Stimulated activated memory B cell treated with anti-CD40 and anti-IgM and Interleukin-4, amounts not matched to agents 10 μg/mL and 1 μg/mL and 100 μg/mL, for 72 hours (primary cell): Measurements from ENCODE around the gene KTN1.
A peak's percentile ranks its signal among the peaks of the same experiment; 100 is the strongest.

ENCODE experiments used
- ATAC-seq: fragments of 150-1000 bp; cut with Tn5 transposase; 2 replicates; pipeline ENCODE4 v1.10.0; 2021
- H3K27ac Mint-ChIP-seq: one replicate; pipeline ENCODE4 v1.8.0; 2022; ENCODE audit warnings: mild to moderate bottlenecking, mixed read lengths
- H3K27me3 Mint-ChIP-seq: one replicate; pipeline ENCODE4 v1.8.0; 2022; ENCODE audit warnings: mixed read lengths
- H3K36me3 Mint-ChIP-seq: one replicate; pipeline ENCODE4 v1.8.0; 2022; ENCODE audit warnings: mixed read lengths
- H3K4me1 Mint-ChIP-seq: one replicate; pipeline ENCODE4 v1.8.0; 2022; ENCODE audit warnings: mixed read lengths
- H3K4me3 Mint-ChIP-seq: one replicate; pipeline ENCODE4 v1.8.0; 2022; ENCODE audit warnings: mild to moderate bottlenecking, moderate library complexity, mixed read lengths
- H3K9me3 Mint-ChIP-seq: one replicate; pipeline ENCODE4 v1.8.0; 2022; ENCODE audit warnings: mixed read lengths

KTN1 gene

DNA sequence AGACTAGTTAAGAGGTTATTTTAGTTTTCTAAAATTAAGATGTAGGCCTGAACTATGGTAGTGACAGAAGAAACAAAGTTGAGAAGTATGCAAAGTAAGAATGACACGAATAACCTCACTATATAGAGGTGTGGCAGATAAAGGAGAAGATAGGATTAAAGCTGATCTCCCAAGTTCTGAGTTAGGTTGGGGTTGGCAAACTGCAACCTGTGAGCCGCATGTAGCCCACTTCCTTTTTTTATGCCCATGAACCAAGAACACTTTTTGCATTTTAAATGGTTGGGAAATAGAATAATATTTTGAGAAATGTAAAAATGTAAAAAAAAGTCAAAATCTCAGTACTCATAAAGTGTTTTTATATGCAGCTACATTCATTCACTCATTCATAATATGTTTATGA is 34.3 kb downstream of the KTN1 start:
- no peaks in the 10 kb centered on the region for H3K9me3 Mint-ChIP-seq
- peaks cover 68% of the 10 kb centered on the region for H3K36me3 Mint-ChIP-seq
- H3K4me3 Mint-ChIP-seq = no peak overlapping the region
- no peak for ATAC-seq
- H3K27me3 Mint-ChIP-seq = no peaks in the 10 kb centered on the region
- peaks cover 25% of the 10 kb centered on the region for H3K4me1 Mint-ChIP-seq
- no peak overlapping the region for H3K27ac Mint-ChIP-seq

DNA sequence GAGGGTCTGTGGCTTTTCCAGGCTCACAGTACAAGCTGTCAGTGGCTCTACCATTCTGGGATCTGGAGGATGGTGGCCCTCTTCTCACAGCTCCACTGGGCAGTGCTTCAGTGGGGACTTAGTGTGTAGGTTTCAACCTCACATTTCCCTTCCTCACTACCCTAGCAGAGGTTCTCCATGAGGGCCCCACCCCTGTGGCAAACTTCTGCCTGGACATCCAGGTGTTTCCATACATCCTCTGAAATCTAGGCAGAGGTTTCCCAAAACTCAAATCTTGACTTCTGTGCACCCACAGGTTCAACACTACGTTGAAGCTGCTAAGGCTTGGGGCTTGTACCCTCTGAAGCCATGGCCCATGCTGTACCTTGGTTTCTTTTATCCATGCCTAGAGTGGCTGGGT is 40.3 kb downstream of the KTN1 start:
- Mint-ChIP-seq H3K9me3 (peaks cover 6% of the 10 kb centered on the region), H3K4me3 (no peak overlapping the region), H3K4me1 (peaks cover 9% of the 10 kb centered on the region), H3K27me3 (no peaks in the 10 kb centered on the region), H3K27ac (no peak overlapping the region), H3K36me3 (peaks cover 88% of the 10 kb centered on the region)
- no peak for ATAC-seq

DNA sequence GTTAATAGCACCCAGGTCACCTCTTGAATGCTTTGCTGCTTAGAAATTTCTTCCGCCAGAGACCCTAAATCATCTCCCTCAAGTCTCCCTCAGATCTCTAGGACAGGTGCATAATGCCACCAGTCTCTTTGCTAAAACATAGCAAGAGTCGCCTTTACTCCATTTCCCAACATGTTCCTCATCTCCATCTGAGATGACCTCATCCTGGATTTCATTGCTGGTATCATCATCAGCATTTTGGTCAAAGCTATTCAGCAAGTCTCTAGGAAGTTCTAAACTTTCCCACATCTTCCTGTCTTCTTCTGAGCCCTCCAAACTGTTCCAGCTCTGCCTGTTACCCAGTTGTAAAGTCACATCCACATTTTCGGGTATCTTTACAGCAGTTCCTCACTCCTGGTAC is 41.0 kb downstream of the KTN1 start:
- Mint-ChIP-seq H3K9me3 (peaks cover 6% of the 10 kb centered on the region), H3K4me1 (peaks cover 9% of the 10 kb centered on the region), H3K36me3 (peaks cover 87% of the 10 kb centered on the region), H3K4me3 (no peak overlapping the region), H3K27ac (no peak overlapping the region), H3K27me3 (no peaks in the 10 kb centered on the region)
- ATAC-seq = no peak

DNA sequence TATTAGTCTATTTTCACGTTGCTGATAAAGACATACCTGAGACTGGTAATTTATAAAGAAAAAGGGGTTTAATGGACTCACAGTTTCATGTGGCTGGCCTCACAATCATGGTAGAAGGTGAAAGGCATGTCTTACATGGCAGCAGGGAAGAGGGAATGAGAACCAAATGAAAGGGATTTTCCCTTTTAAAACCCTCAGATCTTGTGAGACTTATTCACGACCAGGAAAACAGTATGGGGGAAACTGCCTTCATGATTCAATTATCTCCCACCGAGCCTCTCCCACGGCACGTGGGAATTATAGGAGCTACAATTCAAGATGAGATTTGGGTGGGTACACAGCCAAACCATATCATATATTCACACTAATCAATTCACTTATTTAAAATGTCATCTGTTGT is 41.4 kb downstream of the KTN1 start:
- no peak for ATAC-seq
- Mint-ChIP-seq H3K36me3 (peaks cover 87% of the 10 kb centered on the region), H3K4me1 (peaks cover 13% of the 10 kb centered on the region), H3K27me3 (no peaks in the 10 kb centered on the region), H3K27ac (no peak overlapping the region), H3K9me3 (peaks cover 6% of the 10 kb centered on the region), H3K4me3 (no peak overlapping the region)

DNA sequence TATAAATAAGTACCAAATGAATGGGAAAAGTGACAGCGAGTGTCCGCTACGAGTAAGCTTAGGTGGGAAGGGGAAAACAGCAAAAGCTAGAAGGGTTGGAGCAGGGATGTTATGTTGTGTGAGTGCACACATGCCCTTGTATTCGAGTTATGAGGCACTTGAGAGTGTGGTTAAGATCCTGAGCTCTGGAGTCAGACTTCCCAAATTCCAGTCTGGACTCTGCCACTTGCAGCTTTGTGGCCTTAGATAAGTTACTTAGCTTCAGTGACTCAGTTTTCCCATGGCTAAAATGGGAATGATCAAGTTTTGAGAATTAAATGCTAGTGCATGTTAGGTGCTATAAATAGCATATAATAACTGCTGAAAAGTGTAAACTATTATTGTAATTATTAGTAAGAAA is 44.9 kb downstream of the KTN1 start:
- H3K36me3 Mint-ChIP-seq = peaks cover 79% of the 10 kb centered on the region
- H3K27ac Mint-ChIP-seq = no peak overlapping the region

DNA sequence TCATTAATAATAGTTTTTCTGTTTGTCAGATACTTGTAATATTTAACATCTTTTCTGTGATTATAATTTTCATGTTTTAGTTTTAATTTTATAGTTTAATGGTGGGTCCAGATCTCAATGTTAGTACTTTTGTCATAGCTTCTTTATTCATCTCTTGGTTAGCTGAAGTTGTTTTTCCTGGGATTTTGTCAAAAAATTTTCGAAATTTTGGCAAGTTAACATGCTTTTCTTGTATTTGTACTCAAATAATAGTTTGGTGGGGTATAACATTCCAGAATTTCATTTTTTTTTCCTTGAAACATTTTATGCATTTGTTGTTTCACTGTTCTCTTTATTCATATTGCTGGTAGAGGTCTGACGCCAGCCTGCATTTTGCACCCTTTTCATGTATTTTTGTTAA is 45.5 kb downstream of the KTN1 start:
- H3K4me1 Mint-ChIP-seq = peaks cover 14% of the 10 kb centered on the region
- H3K36me3 Mint-ChIP-seq = peaks cover 79% of the 10 kb centered on the region
- no peaks in the 10 kb centered on the region for H3K27me3 Mint-ChIP-seq
- H3K9me3 Mint-ChIP-seq = no peaks in the 10 kb centered on the region
- H3K4me3 Mint-ChIP-seq = no peak overlapping the region
- no peak for ATAC-seq
- H3K27ac Mint-ChIP-seq = no peak overlapping the region

More for the DNA sequence above, 44.9 kb downstream of the KTN1 start:
- no peak overlapping the region for H3K4me3 Mint-ChIP-seq
- no peak for ATAC-seq
- peaks cover 3% of the 10 kb centered on the region for H3K9me3 Mint-ChIP-seq
- H3K27me3 Mint-ChIP-seq = no peaks in the 10 kb centered on the region
- peaks cover 14% of the 10 kb centered on the region for H3K4me1 Mint-ChIP-seq

DNA sequence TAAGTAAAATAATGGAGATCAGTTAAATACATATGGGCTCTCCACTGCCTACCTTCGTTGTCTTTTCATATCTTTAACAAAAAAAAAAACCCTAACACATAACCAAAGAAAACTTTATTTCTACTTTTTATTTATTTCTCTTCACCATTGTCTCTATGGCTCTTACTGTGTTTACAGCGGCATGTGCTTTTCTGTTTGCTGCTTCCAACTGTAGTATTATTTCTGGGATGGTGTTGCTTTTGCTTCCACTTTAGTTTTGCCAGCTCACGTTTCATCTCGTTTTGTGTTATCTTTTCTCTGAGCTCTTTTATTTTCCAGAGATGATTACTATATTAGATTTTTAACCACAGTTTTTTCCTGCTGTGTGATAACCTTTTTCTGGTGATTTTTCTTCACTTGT is 46.1 kb downstream of the KTN1 start:
- no peaks in the 10 kb centered on the region for H3K27me3 Mint-ChIP-seq
- peaks cover 14% of the 10 kb centered on the region for H3K4me1 Mint-ChIP-seq
- ATAC-seq = no peak
- H3K27ac Mint-ChIP-seq = no peak overlapping the region
- no peaks in the 10 kb centered on the region for H3K9me3 Mint-ChIP-seq
- peaks cover 78% of the 10 kb centered on the region for H3K36me3 Mint-ChIP-seq
- no peak overlapping the region for H3K4me3 Mint-ChIP-seq

DNA sequence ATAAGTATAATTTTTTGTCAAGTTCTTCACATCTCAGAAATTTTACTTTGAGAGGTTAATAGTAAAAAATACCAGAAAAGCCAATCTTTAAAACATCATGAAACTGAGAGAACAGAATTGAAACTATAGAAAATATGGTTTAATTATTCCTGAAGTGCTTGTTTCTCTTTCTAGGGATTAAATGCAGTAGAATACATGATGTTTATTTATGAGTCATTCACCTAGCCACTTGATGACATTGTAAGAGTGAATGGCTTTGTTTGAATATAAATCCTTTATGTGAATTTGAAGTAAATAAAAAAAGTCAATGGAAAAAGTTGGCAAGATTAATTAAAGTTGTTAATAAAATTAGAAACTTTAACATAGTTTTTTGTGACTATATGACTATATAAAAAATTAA is 48.4 kb downstream of the KTN1 start:
- ATAC-seq = no peak
- no peaks in the 10 kb centered on the region for H3K27me3 Mint-ChIP-seq
- no peaks in the 10 kb centered on the region for H3K9me3 Mint-ChIP-seq
- no peak overlapping the region for H3K27ac Mint-ChIP-seq
- H3K36me3 Mint-ChIP-seq = peaks cover 69% of the 10 kb centered on the region
- peaks cover 5% of the 10 kb centered on the region for H3K4me1 Mint-ChIP-seq
- H3K4me3 Mint-ChIP-seq = no peak overlapping the region

DNA sequence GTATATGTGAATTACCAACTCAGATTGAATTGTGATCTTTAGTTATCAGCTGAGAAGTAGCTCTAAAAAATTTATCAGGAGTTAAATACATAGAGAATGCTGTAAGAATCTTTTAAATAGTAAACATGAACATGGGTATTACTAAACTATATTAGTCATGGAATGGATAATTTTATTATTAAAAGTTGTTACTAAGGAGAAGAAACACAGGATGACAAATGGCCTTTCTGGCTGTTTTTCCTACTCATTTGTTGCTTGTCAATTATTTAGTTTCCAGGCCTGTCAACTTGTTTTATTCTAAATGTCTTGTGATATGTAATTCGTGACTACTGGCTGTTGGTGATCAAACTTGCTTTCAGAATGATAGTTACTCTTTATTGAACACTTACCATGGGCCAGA is 58.7 kb downstream of the KTN1 start:
- Mint-ChIP-seq H3K4me1 (no peaks in the 10 kb centered on the region), H3K27ac (no peak overlapping the region), H3K36me3 (peaks cover 55% of the 10 kb centered on the region), H3K27me3 (no peaks in the 10 kb centered on the region), H3K9me3 (no peaks in the 10 kb centered on the region), H3K4me3 (no peak overlapping the region)
- no peak for ATAC-seq

DNA sequence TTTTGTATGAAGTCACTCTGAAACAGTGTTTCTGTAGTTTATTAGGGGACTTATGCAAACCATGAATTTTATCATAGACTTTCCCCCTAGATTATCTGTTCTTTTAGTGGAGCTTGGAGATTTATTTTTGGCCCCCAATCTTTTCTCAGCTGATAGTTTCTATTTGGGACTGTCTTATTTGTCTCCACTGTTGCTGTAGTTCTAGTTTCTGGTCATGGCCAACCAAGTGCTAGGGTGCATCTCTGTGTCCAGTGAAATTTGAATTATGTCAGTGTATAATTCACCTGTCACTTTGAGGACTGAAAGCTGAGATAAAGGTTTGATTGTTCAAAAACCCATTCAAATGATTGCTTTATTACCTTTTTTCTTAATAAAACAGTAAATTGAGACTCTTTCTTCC is 61.3 kb downstream of the KTN1 start:
- Mint-ChIP-seq H3K4me3 (no peak overlapping the region), H3K27me3 (no peaks in the 10 kb centered on the region), H3K36me3 (peaks cover 61% of the 10 kb centered on the region), H3K9me3 (no peaks in the 10 kb centered on the region), H3K27ac (no peak overlapping the region), H3K4me1 (peaks cover 5% of the 10 kb centered on the region)
- no peak for ATAC-seq

DNA sequence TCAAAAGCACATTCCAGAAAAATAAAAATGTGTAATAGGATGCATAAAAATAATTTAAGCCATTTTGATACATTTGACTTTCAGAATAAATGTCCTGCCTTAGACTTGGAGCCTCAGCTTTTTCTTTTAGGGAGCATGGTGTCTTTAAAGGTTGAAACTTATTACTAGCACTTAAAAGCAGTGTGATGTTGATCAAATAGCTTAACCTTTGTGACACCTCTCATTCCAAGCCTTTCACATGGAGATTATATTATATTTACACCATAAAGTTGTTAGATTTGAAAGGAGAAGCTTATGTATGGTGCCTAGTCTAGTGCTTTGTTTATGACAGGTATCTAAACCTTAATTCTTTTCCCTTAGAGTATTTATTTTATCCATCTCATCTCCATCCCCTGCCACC is 61.9 kb downstream of the KTN1 start:
- Mint-ChIP-seq H3K4me3 (no peak overlapping the region), H3K27ac (no peak overlapping the region), H3K36me3 (peaks cover 59% of the 10 kb centered on the region), H3K27me3 (no peaks in the 10 kb centered on the region), H3K4me1 (peaks cover 5% of the 10 kb centered on the region), H3K9me3 (no peaks in the 10 kb centered on the region)
- no peak for ATAC-seq

DNA sequence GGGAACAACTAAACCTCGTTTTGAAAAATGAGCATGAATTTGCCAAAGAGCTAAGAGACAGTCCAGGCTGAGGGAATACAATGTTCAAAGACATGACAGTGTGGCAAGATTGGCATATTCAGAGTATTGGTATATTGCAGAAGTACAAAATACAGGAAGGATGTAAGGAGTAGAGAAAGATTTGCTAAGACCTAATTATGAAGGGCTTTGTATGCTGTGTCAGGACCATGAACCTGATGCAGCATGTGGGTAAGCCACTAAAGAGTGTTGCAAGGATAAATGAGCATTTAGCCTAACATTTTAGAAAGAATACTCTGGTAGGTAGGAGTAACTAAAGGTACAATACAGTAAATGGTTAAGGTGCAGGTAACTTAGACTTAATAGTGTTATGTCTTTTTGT is 65.1 kb downstream of the KTN1 start:
- Mint-ChIP-seq H3K27ac (no peak overlapping the region), H3K27me3 (no peaks in the 10 kb centered on the region), H3K36me3 (peaks cover 53% of the 10 kb centered on the region), H3K9me3 (no peaks in the 10 kb centered on the region), H3K4me1 (peaks cover 5% of the 10 kb centered on the region), H3K4me3 (no peak overlapping the region)
- ATAC-seq = no peak

DNA sequence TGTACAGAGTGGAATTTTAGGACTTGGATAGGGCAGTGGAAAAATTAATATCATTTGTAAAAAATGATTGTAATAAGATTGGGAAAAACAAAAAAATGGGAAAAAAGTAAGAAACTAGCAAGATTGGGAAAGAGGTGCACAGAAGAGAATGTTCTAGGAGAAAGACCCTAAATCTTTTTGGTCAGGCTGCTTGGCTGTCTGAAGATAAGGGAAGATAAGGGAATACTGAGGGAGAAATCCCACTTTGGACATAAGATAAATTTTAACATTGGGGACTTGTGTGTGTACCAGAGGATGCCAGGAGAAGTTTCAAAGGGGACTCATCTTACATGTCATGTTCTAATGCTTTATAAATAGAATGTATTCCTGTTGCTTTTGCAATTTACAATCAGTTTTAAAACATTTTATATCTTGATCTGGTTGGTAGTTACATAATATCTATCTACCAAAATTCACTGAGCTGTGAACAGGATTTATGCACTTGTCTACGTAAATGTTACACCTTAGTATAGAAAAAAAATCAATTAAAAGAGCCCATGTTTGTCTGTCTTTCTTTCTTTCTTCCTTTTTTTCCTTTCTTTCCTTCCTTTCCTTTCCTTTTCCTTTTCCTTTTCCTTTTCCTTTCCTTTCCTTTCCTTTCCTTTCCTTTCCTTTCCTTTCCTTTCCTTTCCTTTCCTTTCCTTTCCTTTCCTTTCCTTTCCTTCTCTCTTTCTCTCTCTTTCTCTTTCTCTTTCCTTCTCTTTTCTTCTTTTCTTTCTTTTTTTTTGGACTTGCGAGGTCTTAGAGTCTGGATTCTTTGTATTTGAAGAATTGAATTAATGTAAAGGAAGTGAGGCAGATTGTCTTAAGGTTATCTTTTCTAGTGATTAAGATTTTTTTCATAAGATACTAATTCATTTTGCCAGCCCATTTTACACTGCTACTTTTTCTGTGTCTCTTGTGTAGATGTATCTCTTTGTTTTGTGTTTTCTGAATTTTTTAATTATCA is 66.1 kb downstream of the KTN1 start:
- Mint-ChIP-seq H3K9me3 (no peaks in the 10 kb centered on the region), H3K4me3 (no peak overlapping the region), H3K4me1 (peaks cover 5% of the 10 kb centered on the region), H3K27ac (peak overlapping the region; percentile 20), H3K27me3 (no peaks in the 10 kb centered on the region), H3K36me3 (peaks cover 62% of the 10 kb centered on the region)
- no peak for ATAC-seq

DNA sequence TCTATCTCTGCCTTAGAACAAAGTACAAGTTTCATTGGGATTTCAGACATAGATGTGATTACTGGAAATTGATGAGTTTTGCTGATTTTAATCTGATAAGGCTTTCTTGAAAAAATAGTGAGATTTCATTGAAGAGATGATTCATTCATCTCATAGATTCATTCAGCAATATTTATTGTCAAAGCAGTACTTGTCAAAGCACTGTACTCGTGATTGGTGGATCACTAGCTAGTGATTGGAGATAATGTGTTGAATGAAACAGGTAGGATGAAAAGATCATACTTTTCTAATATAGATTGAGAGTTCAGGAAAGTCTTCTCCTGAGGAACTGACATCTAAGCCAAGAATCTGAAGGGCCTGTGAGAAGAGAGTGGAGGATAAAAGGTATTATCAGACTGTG is 71.0 kb downstream of the KTN1 start:
- H3K36me3 Mint-ChIP-seq = peaks cover 54% of the 10 kb centered on the region
- H3K4me3 Mint-ChIP-seq = no peak overlapping the region
- no peak overlapping the region for H3K27ac Mint-ChIP-seq
- no peaks in the 10 kb centered on the region for H3K4me1 Mint-ChIP-seq
- no peak for ATAC-seq
- H3K27me3 Mint-ChIP-seq = no peaks in the 10 kb centered on the region
- no peaks in the 10 kb centered on the region for H3K9me3 Mint-ChIP-seq

DNA sequence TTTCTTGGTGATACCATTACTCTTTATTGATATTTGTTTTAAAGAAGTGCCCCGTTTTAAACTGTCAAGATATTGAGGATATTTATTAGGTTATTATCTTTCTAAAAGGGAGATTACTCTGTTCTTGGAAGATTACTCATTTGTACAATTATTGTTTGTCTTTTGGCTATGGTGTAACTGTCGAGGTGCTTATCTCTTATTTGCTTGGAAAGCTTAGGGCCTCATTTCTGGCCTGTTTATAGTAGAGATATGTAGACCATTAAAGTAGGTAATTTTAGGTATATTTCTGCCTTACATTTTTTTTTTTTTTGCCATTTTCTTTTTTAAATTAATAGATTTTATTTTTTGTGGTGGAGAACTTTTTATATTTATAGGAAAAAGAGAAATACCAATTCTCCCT is 74.2 kb downstream of the KTN1 start:
- Mint-ChIP-seq H3K4me1 (no peaks in the 10 kb centered on the region), H3K9me3 (no peaks in the 10 kb centered on the region), H3K27me3 (no peaks in the 10 kb centered on the region), H3K4me3 (no peak overlapping the region), H3K36me3 (peaks cover 53% of the 10 kb centered on the region), H3K27ac (no peak overlapping the region)
- ATAC-seq = no peak

DNA sequence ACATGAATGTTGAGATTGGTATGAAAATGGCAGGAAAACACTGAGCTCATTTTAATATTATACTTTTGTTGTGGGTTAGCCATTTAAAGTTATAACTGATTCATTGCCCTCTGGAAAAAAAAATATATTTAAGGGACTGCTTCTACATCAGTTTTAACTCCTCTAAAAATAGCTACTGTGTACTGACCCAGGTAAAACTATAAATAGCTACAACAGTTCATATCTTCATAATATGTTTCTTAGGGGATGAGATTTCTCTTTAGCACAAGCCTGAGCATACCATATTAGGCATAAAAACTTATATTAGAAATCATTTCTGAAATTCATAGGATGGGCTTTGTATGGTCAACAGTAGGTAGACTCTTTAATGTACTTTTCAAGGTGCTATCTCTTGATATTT is 81.0 kb downstream of the KTN1 start:
- Mint-ChIP-seq H3K27me3 (no peaks in the 10 kb centered on the region), H3K36me3 (peaks cover 72% of the 10 kb centered on the region), H3K4me3 (no peak overlapping the region), H3K9me3 (no peaks in the 10 kb centered on the region), H3K4me1 (peaks cover 15% of the 10 kb centered on the region), H3K27ac (no peak overlapping the region)
- no peak for ATAC-seq
